H1 (cell line): ENCODE results near the gene CD4. TPM values are rescaled to one million over a fixed set of nuclear protein-coding genes. Genes with fewer than 3 reads are reported as not detected.

Experiments used
- CTCF ChIA-PET: fragments of 300-600 bp; sonication (Branson Sonifier 250); formaldehyde crosslinking; loops from one replicate; lab custom pipeline; 2021; ENCODE audit not compliant: partially characterized antibody; lab: Charles Lee
- POLR2A ChIA-PET: fragments of 300-600 bp; sonication (Branson Sonifier 250); formaldehyde crosslinking; loops from one replicate; lab custom pipeline; 2021; ENCODE audit warnings: inconsistent platforms; ENCODE audit not compliant: partially characterized antibody; lab: Charles Lee
- DNase-seq, 2 experiments: peaks; one replicate each; pipeline versions ENCODE4 v3.0.0 to v3.0.0-alpha.2; 2010 to 2022; ENCODE audit warnings: low spot score in 2 of 2, low read depth in 1 of 2, mixed read lengths in 1 of 2
- FAIRE-seq: peaks from 2 replicates; lab custom pipeline; 2011; peaks lifted over from hg19 to GRCh38; lab: Jason Lieb, UNC
- H2AFZ ChIP-seq: 2 replicates; pipeline ENCODE4 v1.8.1; 2012; ENCODE audit warnings: low read length, inconsistent platforms
- H2AK5ac ChIP-seq: 2 replicates; pipeline ENCODE4 v1.6.1; 2013; ENCODE audit warnings: low read depth, low read length
- H2BK120ac ChIP-seq: replicated peaks from 2 replicates; pipeline ENCODE3; 2013; ENCODE audit warnings: low read depth, low read length, inconsistent platforms
- H2BK12ac ChIP-seq: 2 replicates; pipeline ENCODE4 v1.6.1; 2013; ENCODE audit warnings: low read depth, low read length
- H2BK15ac ChIP-seq: 2 replicates; pipeline ENCODE4 v1.6.1; 2013; ENCODE audit warnings: low read length
- H2BK20ac ChIP-seq: 2 replicates; pipeline ENCODE4 v1.6.1; 2013; ENCODE audit warnings: low read length
- H2BK5ac ChIP-seq: 2 replicates; pipeline ENCODE4 v1.6.1; 2013; ENCODE audit warnings: low read depth, low read length
- H3K14ac ChIP-seq: 2 replicates; pipeline ENCODE4 v1.6.1; 2013; ENCODE audit warnings: inconsistent platforms; ENCODE audit not compliant: insufficient read length
- H3K18ac ChIP-seq: 2 replicates; pipeline ENCODE4 v1.6.1; 2013; ENCODE audit warnings: low read length; ENCODE audit errors: extremely low read depth
- H3K23ac ChIP-seq: 2 replicates; pipeline ENCODE4 v1.6.1; 2013; ENCODE audit warnings: inconsistent platforms; ENCODE audit not compliant: insufficient read length
- H3K23me2 ChIP-seq: 2 replicates; pipeline ENCODE4 v1.6.1; 2013; ENCODE audit warnings: low read depth, low read length
- H3K27ac ChIP-seq: 2 replicates; pipeline ENCODE4 v1.6.1; 2011; ENCODE audit warnings: low read depth, low read length, inconsistent platforms
- H3K27me3 ChIP-seq, 4 experiments: replicated peaks in 1 of 4; 1 replicate in 1 of 4; 2 replicates in 3 of 4; pipeline versions ENCODE4 v1.6.1 to v1.8.1; 2011 to 2013; ENCODE audit warnings: low read length in 3 of 4, mild to moderate bottlenecking in 3 of 4, inconsistent platforms in 2 of 4, mixed read lengths in 2 of 4, moderate library complexity in 1 of 4; ENCODE audit not compliant: control insufficient read depth in 3 of 4, insufficient read depth in 3 of 4; ENCODE audit errors: extremely low read depth in 1 of 4
- H3K36me3 ChIP-seq, 4 experiments: 2 replicates each; pipeline versions ENCODE4 v1.6.1 to v1.8.1; 2011 to 2013; ENCODE audit warnings: mild to moderate bottlenecking in 4 of 4, low read length in 3 of 4, moderate library complexity in 2 of 4, control low read depth in 1 of 4, inconsistent platforms in 1 of 4; ENCODE audit not compliant: insufficient read depth in 4 of 4, control insufficient read depth in 2 of 4
- H3K4ac ChIP-seq: replicated peaks from 2 replicates; pipeline ENCODE3; 2013; ENCODE audit warnings: low read length, low read depth, mixed read lengths, inconsistent platforms; ENCODE audit not compliant: insufficient read length
- H3K4me1 ChIP-seq, 4 experiments: replicated peaks in 1 of 4; 1 replicate in 1 of 4; 2 replicates in 3 of 4; pipeline versions ENCODE4 v1.6.1 to v1.8.1; 2011 to 2013; ENCODE audit warnings: low read length in 3 of 4, inconsistent platforms in 2 of 4, mixed read lengths in 1 of 4; ENCODE audit not compliant: insufficient read depth in 4 of 4, control insufficient read depth in 3 of 4
- H3K4me2 ChIP-seq, 2 experiments: 2 replicates each; pipeline versions ENCODE4 v1.6.1 to v1.8.1; 2011 to 2013; ENCODE audit warnings: low read depth in 2 of 2, low read length in 2 of 2, control low read depth in 1 of 2, inconsistent platforms in 1 of 2, mild to moderate bottlenecking in 1 of 2; ENCODE audit not compliant: insufficient read depth in 1 of 2
- H3K4me3 ChIP-seq, 4 experiments: fragments of 200-600, 300-600 bp in 1 of 4; sonication (generic), shearing (Covaris generic), sonication (Bioruptor Twin) in 1 of 4; 2 replicates each; pipeline versions ENCODE4 v1.5.1 to v1.8.1; 2011 to 2016; ENCODE audit warnings: low read length in 4 of 4, low read depth in 3 of 4, control low read depth in 2 of 4, inconsistent platforms in 2 of 4, mild to moderate bottlenecking in 2 of 4, mixed read lengths in 1 of 4, moderate library complexity in 1 of 4; ENCODE audit not compliant: insufficient read depth in 2 of 4; ENCODE audit errors: extremely low read depth in 1 of 4
- H3K56ac ChIP-seq: replicated peaks from 2 replicates; pipeline ENCODE3; 2013; ENCODE audit warnings: low read depth, mild to moderate bottlenecking, mixed read lengths, low read length, inconsistent platforms; ENCODE audit not compliant: insufficient read length
- H3K79me1 ChIP-seq: 2 replicates; pipeline ENCODE4 v1.6.1; 2013; ENCODE audit warnings: low read depth, low read length, control low read depth
- H3K79me2 ChIP-seq, 2 experiments: 2 replicates each; pipeline versions ENCODE4 v1.6.1 to v1.8.1; 2012 to 2013; ENCODE audit warnings: low read length in 2 of 2, mild to moderate bottlenecking in 2 of 2, inconsistent platforms in 1 of 2; ENCODE audit not compliant: insufficient read depth in 2 of 2, control insufficient read depth in 1 of 2
- H3K9ac ChIP-seq, 4 experiments: replicated peaks in 1 of 4; 1 replicate in 1 of 4; 2 replicates in 3 of 4; pipeline versions ENCODE4 v1.6.1 to v1.8.1; 2011 to 2013; ENCODE audit warnings: low read depth in 3 of 4, low read length in 3 of 4, control low read depth in 2 of 4, mild to moderate bottlenecking in 2 of 4, moderate library complexity in 2 of 4, inconsistent platforms in 1 of 4; ENCODE audit errors: extremely low read depth in 1 of 4
- H3K9me3 ChIP-seq, 2 experiments: 2 replicates each; pipeline versions ENCODE4 v1.6.1 to v1.8.1; 2012 to 2013; ENCODE audit warnings: mild to moderate bottlenecking in 2 of 2, moderate library complexity in 2 of 2, control low read depth in 1 of 2, inconsistent platforms in 1 of 2, low read depth in 1 of 2, low read length in 1 of 2, mixed read lengths in 1 of 2; ENCODE audit not compliant: insufficient read depth in 2 of 2
- H4K20me1 ChIP-seq, 2 experiments: replicated peaks in 1 of 2; 2 replicates each; pipeline versions ENCODE3 to v1.8.1; 2011 to 2013; ENCODE audit warnings: inconsistent platforms in 2 of 2, low read length in 2 of 2, mild to moderate bottlenecking in 1 of 2; ENCODE audit not compliant: insufficient read depth in 2 of 2, control insufficient read depth in 1 of 2
- H4K5ac ChIP-seq: 2 replicates; pipeline ENCODE4 v1.6.1; 2013; ENCODE audit warnings: low read length, low read depth, mixed read lengths, inconsistent platforms; ENCODE audit not compliant: insufficient read length
- H4K8ac ChIP-seq: 2 replicates; pipeline ENCODE4 v1.8.0; 2013; ENCODE audit warnings: mild to moderate bottlenecking, moderate library complexity, low read length, inconsistent platforms; ENCODE audit not compliant: insufficient read depth; ENCODE audit errors: extremely low read depth
- H4K91ac ChIP-seq: replicated peaks from 2 replicates; pipeline ENCODE3; 2013; ENCODE audit warnings: low read length, mixed read lengths, inconsistent platforms; ENCODE audit not compliant: insufficient read length
- EGR1 ChIP-seq: IDR thresholded peaks from 2 replicates; pipeline ENCODE4 v1.6.1; 2011; ENCODE audit warnings: low read depth, low read length, borderline replicate concordance
- HDAC2 ChIP-seq, 2 experiments: fragments of 300-600 bp in 1 of 2; sonication (generic) in 1 of 2; IDR thresholded peaks; 2 replicates each; pipeline ENCODE4 v1.6.1; 2011 to 2012; ENCODE audit warnings: low read depth in 2 of 2, low read length in 2 of 2, mild to moderate bottlenecking in 2 of 2, moderate library complexity in 2 of 2, borderline replicate concordance in 1 of 2, inconsistent platforms in 1 of 2
- KDM4A ChIP-seq: IDR thresholded peaks from one replicate; pipeline ENCODE4 v1.7.1; 2012; ENCODE audit warnings: low read depth, mild to moderate bottlenecking, moderate library complexity, low read length, inconsistent platforms; ENCODE audit not compliant: severe bottlenecking
- MAX ChIP-seq: IDR thresholded peaks from 2 replicates; pipeline ENCODE4 v1.6.1; 2012; ENCODE audit warnings: inconsistent platforms
- NANOG ChIP-seq: IDR thresholded peaks from 2 replicates; pipeline ENCODE4 v1.6.1; 2011; ENCODE audit warnings: low read length, low read depth, mild to moderate bottlenecking, inconsistent platforms; ENCODE audit not compliant: insufficient read depth, poor library complexity, severe bottlenecking
- SIRT6 ChIP-seq: IDR thresholded peaks from one replicate; pipeline ENCODE4 v1.7.1; 2012; ENCODE audit warnings: low read length, inconsistent platforms
- SP1 ChIP-seq: IDR thresholded peaks from 2 replicates; pipeline ENCODE4 v1.6.1; 2011; ENCODE audit warnings: low read depth, low read length
- SP4 ChIP-seq: IDR thresholded peaks from 2 replicates; pipeline ENCODE4 v1.6.1; 2012; ENCODE audit warnings: low read length, inconsistent platforms
- SUZ12 ChIP-seq: fragments of 200-600 bp; sonication (generic); IDR thresholded peaks from 2 replicates; pipeline ENCODE4 v1.6.1; 2012; ENCODE audit warnings: mild to moderate bottlenecking, inconsistent platforms, low read length, moderate library complexity, mixed read lengths
- TAF1 ChIP-seq: IDR thresholded peaks from 2 replicates; pipeline ENCODE4 v1.6.1; 2011; ENCODE audit warnings: mild to moderate bottlenecking, low read depth, low read length
- TCF12 ChIP-seq: IDR thresholded peaks from 2 replicates; pipeline ENCODE4 v1.6.1; 2011; ENCODE audit warnings: low read depth, mild to moderate bottlenecking, low read length
- TEAD4 ChIP-seq: IDR thresholded peaks from 2 replicates; pipeline ENCODE4 v1.6.1; 2012; ENCODE audit warnings: low read depth, low read length, inconsistent platforms, mixed read lengths
- WGBS, 2 experiments: shearing (Covaris generic) in 1 of 2; methylation state at CpG; one replicate each; pipeline versions ENCODE4 v1.1.6 to v1.1.7; 2013 to 2015; ENCODE audit warnings: low lambda C conversion rate in 2 of 2, mixed read lengths in 2 of 2, inconsistent platforms in 1 of 2, low coverage in 1 of 2, missing lambda C conversion rate in 1 of 2; ENCODE audit not compliant: insufficient replicate concordance in 2 of 2, insufficient coverage in 1 of 2, insufficient read length in 1 of 2; ENCODE audit errors: extremely low coverage in 1 of 2, missing lambda C conversion rate in 1 of 2; 5-methylcytosine and 5-hydroxymethylcytosine counted together
- polyA plus RNA-seq, 7 experiments: library from polyadenylated mRNA; depleted of rRNA in 3 of 7; stranded (reverse) in 5 of 7; unstranded in 2 of 7; fragments of >200 nt in 5 of 7; fragments of 200-250 nt in 2 of 7; gene quantifications; 1 replicate in 5 of 7; 2 replicates in 1 of 7; 4 replicates in 1 of 7; pipeline versions ENCODE4 v1.2.1 to v1.2.3, GENCODE V29; 2011 to 2013; ENCODE audit warnings: missing spikeins in 2 of 7, mixed read lengths in 2 of 7
- total RNA-seq: library from RNA; stranded (reverse); fragmentation: NEBNext Ultra II Directional; extraction: Animal tissue kit (Norgen Biotek cat#: 25700); gene quantifications from 2 replicates; pipeline ENCODE4 v1.2.1, GENCODE V29; 2021

The CD4 gene
- total and polyA plus RNA-seq, 2 of the 8 experiments (the other 6 are each of a cell fraction or from before 2014, with no cell fraction given): 3.4 to 5.1 TPM

GRCh38 chr12:6817098-6817497 lies 27.8 kb downstream of the CD4 start:
- H3K9ac ChIP-seq: no peak overlapping the region
- no peak overlapping the region for H3K23ac ChIP-seq
- no peaks in the 10 kb centered on the region; a peak in 1 of 8 replicates for H3K36me3 ChIP-seq
- no peak overlapping the region for H3K56ac ChIP-seq
- H2BK20ac ChIP-seq: no peak overlapping the region
- H2BK120ac ChIP-seq: no peak overlapping the region
- H3K4me2 ChIP-seq: no peak overlapping the region; a peak in 1 of 4 replicates
- H3K18ac ChIP-seq: no peak overlapping the region
- H4K8ac ChIP-seq: no peak overlapping the region
- WGBS, 2 experiments: 88% methylated on average over 8 of the region's 8 CpGs; no CpG with 5 or more reads in 1 of the 2 experiments
- no peak overlapping the region for H2BK15ac ChIP-seq
- no peak for FAIRE-seq
- POLR2A ChIA-PET: interaction anchor here (0.8 to 1.7 kb wide), 6 partner anchors 11 to 127 kb away, joined by 3 to 7 read pairs (median 5); partner anchors contain the start of genes C12orf57, MLF2, P3H3 and PTMS
- H4K91ac ChIP-seq: peak overlapping the region; percentile 11
- no peak overlapping the region for H3K4me3 ChIP-seq
- peaks cover 0 to 2% of the 10 kb centered on the region in 2 experiments; a peak in 1 of 4 replicates for H3K9me3 ChIP-seq
- no peaks in the 10 kb centered on the region for H3K79me2 ChIP-seq
- CTCF ChIA-PET: interaction anchor here (1.4 to 3.2 kb wide), 3 partner anchors 8 to 40 kb away, joined by 3 to 19 read pairs (median 6); no protein-coding TSS in a partner anchor
- no peaks in the 10 kb centered on the region for H3K79me1 ChIP-seq
- H4K20me1 ChIP-seq: peaks cover 0 to 6% of the 10 kb centered on the region in 2 experiments
- H4K5ac ChIP-seq: no peak overlapping the region
- TF ChIP-seq TAF1: no peak
- TF ChIP-seq NANOG: no peak
- no peak for TF ChIP-seq TCF12
- no peak for TF ChIP-seq SP4
- no peak for TF ChIP-seq SUZ12
- no peak for TF ChIP-seq SIRT6
- no peak for TF ChIP-seq TEAD4
- TF ChIP-seq HDAC2 (IDR thresholded peaks at IDR 0.05; ENCODE audit: borderline replicate concordance in 1 of 2, low read depth in 2 of 2, low read length in 2 of 2): no peak
- TF ChIP-seq EGR1: no peak
- no peak for TF ChIP-seq KDM4A
- no peak for TF ChIP-seq SP1
- TF ChIP-seq MAX: no peak
- TF ChIP-seq, all 59 proteins: peak for 0
- Histone ChIP-seq H3K4ac (no peak overlapping the region), H3K14ac (no peak overlapping the region), H3K4me1 (peaks cover 4 to 37% (median 22%) of the 10 kb centered on the region in 4 experiments), H3K27ac (no peak overlapping the region), H2AFZ (no peak overlapping the region), H2AK5ac (no peak overlapping the region; the same call in 1 of the 2 replicates), H3K27me3 (peaks cover 0 to 3% (median 1%) of the 10 kb centered on the region in 4 experiments; a peak in 4 of 7 replicates), H2BK12ac (no peak overlapping the region), H3K23me2 (peaks cover 17% of the 10 kb centered on the region), H2BK5ac (no peak overlapping the region)
- DNase-seq: no peak
